ENCODE measurements around the gene SEMA3G.

DNA sequence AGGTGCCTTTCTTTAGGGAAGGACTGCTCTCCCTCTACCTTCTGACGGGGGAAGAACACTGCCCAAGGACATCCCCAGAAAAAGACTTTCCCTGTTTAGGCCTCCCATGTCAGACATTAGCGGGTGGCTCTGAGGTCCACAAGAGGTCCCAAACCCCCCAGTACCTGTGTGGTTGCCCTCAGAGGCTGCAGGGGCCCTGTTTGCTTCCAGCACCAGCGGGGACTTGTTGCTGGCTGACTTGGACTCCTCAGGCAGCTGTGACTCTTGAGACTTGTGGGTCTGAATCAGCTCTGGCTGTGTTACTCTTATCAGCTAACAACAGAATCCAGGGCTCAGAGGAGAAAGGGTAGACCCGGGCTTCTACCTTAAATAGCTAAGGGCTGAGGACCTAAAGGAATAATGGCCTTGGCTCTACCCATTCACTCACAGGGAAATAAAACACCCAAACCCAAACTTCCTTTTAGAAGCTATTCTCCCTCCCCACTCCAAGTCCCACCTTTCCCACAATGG lies 39.2 kb downstream of the SEMA3G start:
- TF ChIP-seq, protein P1, sequence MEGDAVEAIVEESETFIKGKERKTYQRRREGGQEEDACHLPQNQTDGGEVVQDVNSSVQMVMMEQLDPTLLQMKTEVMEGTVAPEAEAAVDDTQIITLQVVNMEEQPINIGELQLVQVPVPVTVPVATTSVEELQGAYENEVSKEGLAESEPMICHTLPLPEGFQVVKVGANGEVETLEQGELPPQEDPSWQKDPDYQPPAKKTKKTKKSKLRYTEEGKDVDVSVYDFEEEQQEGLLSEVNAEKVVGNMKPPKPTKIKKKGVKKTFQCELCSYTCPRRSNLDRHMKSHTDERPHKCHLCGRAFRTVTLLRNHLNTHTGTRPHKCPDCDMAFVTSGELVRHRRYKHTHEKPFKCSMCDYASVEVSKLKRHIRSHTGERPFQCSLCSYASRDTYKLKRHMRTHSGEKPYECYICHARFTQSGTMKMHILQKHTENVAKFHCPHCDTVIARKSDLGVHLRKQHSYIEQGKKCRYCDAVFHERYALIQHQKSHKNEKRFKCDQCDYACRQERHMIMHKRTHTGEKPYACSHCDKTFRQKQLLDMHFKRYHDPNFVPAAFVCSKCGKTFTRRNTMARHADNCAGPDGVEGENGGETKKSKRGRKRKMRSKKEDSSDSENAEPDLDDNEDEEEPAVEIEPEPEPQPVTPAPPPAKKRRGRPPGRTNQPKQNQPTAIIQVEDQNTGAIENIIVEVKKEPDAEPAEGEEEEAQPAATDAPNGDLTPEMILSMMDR (optimal IDR thresholded peaks at IDR 0.05 in 1 of 3, IDR thresholded peaks at IDR 0.05 in 1 of 3, conservative IDR thresholded peaks at IDR 0.05 in 1 of 3; ENCODE audit: extremely low read depth in 1 of 3, insufficient read depth in 2 of 3, low read length in 3 of 3), result peak in 1 of 3 experiments; percentile 11
- TF ChIP-seq EZH2 (IDR thresholded peaks at IDR 0.05; ENCODE audit: low read length), result no peak
